T47D (cell line): Measurements from ENCODE around the gene TPPP.
"Not testable (repeated sequence)": the region's sequence is repeated elsewhere in the genome, so short reads cannot be mapped to it uniquely, and the experiment has no call there.

ENCODE experiments used
- DNase-seq, 2 experiments: peaks; one replicate each; pipeline versions ENCODE4 v3.0.0 to v3.0.0-alpha.2; 2011 to 2012; ENCODE audit warnings: low read depth in 1 of 2, low spot score in 1 of 2
- JUND ChIP-seq: IDR thresholded peaks from 2 replicates; pipeline ENCODE4 v1.6.1; 2012; ENCODE audit warnings: low read depth
- in situ Hi-C: cut with HindIII; loops from 2 replicates; pipeline ENCODE4 v1.10.0; 2016; ENCODE audit warnings: low sequenced_read_pairs, low pct_unique_long_range_greater_than_20kb

The TPPP gene

DNA sequence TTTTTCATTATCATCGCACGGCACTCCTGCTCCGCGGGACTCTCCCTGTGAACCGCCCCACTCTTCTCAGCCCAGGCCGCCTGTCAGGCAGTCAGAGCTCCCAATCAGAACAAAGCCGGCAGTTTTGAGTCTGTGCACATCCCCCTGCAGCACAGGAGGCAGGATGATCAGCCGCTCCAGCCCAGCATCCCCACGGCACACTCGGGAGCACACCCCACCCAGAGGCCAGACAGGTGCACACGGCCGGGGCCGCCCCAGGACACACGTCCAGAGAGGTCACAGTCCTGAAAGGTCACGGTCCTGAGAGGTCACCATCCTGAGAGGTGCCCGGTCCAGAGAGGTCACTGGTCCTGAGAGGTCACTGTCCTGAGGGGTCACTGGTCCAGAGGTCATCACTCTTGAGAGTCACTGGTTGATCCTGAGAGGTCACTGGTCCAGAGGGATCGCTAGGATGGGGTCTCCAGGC is 8.4 kb downstream of the TPPP start:
- DNase-seq = no peak
- TF ChIP-seq JUND = no peak
- in situ Hi-C loops = no loop called here

- no peak for DNase-seq
These were observed 9.3 kb downstream of the TPPP start for GRCh38 chr5:683551-684481.

DNA sequence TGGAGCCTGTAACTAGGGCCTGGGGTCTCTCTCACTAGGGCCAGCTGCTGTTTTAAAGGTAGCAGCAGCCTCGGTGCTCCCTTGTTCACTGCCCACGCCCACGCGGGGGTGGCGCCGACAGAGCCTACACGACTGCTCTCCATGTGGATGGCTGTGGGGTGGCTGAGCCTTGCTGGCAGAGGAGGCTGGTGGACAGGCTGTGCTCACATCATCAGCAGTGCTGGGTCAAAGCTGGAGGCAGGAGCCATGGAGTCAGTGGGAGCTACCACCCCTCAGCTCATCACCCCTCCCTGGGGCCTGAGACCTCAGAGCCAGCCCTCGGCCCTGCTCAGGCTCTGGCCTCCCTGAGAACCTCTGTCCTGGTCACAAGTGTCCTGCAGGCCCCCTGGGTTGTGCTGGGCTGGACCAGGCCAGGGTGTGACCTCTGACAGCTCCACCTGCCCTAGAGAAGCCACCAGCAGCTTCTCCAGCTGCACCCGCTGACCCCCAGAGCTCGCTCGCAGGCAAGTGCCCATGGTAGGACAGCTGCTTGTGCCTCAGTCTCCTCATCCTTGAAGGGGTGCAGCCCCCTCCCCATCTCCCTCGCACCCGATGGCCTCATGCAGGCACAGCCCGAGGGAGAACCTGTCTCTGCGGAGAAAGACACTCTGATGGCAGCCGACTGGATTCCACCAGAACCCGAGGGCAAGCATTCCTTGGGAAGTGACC is 10.3 kb downstream of the TPPP start:
- DNase-seq, in situ Hi-C loops: not testable (repeated sequence)

More at GRCh38 chr5:683551-684481, 9.3 kb downstream of the TPPP start:
- no peak for TF ChIP-seq JUND
- in situ Hi-C loops = no loop called here

DNA sequence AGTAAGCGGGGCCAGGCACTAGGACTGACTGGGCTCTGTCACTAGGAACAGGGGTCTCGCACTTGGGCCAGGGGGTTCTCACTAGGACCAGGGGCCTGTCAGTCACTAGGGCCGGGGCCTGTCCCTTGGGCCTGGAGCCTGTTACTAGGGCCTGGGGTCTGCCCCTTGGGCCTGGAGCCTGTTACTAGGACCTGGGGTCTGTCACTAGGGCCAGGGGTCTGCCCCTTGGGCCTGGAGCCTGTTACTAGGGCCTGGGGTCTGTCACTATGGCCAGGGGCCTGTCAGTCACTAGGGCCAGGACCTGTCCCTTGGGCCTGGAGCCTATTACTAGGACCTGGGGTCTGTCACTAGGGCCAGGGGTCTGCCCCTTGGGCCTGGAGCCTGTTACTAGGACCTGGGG is 10.9 kb downstream of the TPPP start:
- in situ Hi-C loops, DNase-seq: not testable (repeated sequence)

DNA sequence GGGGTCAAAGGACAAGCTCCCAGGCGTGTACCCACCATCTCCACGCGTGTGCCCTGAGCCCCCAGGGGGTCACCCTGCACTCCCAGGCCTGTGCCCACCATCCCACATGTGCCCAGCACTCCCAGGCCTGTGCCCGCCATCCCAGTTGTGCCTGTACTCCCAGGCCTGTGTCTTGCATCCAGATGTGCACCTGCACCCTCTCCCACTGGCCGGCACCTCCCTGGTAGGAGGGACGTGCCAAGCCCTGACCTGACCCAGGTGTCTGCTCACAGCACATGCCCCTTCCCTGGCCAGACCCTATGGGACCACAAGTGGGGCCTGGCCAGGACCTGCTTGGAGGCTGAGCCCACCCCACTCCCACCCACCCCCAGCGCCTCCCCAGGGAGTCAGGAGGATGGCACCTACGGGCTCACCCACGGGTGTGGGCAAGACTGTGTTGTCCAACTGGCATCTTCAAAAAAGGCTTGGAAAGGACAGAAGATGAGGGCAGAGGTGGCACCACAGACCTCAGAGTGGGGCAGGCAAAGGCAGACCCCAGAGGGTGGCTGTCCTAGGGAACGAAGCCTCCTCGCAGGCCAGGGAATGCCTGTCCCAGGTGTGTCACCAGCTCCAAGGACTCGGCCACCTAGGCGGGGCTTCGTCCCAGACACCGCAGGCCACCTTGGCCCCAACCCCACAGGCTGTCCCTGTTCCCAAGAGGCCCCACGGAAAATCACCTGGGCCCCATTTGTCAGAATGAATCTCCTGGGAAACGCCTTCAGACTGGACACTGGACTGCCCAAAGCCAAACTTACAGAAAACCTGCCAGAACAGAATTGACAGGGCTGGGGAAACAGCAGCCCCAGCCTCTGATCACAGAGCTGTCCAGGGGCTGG is 11.6 kb downstream of the TPPP start:
- in situ Hi-C loops, DNase-seq: not testable (repeated sequence)

- DNase-seq, in situ Hi-C loops: not testable (repeated sequence)
These were observed 12.3 kb downstream of the TPPP start for GRCh38 chr5:680836-681235.

GRCh38 chr5:680118-680795 is 12.9 kb downstream of the TPPP start:
- DNase-seq, in situ Hi-C loops: not testable (repeated sequence)

DNA sequence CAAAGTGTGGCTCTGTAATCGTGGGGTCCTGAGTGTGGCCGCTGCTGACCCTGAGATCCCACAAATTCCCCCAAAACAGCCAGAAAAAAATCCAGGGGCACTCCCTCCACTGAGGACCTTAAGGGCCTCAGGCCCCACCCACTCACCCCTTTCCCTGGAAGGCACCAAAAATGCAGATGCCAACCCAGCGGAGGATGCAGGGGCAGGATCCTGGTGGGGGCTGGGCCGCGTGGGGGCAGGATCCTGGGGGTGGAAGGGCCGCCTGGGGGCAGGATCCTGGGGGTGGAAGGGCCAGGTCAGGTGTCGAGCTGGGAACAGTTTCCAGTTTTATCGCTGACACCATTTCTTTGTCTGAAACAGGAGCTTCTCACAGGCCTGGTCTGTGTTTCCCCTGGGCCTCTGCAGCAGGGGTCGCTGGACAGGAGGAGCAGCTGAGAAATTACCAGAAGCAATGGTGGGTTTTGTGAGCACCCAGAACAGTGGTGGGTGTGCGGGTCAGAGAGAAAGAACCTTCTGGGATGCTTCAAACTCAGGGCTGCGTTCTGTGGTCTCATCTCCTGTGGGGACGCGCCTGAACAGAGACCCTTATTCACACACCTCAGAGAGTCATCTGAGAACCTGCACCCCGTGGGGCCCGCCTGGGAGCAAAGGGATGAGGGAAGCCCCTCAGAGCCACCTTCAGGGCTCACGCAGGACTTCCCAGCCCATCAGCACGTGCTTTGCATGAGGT is 13.8 kb downstream of the TPPP start:
- DNase-seq, in situ Hi-C loops: not testable (repeated sequence)

DNA sequence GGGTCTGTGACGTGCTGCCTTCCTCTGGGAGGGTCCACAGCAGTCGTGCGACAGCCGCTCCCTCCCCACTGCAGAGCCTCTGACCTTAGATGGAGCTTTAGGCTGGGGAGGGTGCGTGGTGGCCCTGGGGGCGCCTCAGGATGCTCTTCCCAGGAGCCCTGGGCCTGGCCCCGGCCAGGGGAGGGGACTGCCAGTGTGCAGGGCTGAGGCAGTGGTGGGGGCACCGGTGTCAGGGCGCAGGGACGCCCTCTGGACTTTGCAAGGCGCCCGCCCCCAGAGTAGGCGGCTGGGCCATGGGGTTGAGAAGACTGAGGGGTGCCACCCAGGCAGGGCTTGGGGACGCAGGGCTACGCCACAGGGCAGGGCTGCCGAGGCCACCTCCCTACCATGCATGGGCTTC is 14.6 kb downstream of the TPPP start:
- DNase-seq, in situ Hi-C loops: not testable (repeated sequence)

DNA sequence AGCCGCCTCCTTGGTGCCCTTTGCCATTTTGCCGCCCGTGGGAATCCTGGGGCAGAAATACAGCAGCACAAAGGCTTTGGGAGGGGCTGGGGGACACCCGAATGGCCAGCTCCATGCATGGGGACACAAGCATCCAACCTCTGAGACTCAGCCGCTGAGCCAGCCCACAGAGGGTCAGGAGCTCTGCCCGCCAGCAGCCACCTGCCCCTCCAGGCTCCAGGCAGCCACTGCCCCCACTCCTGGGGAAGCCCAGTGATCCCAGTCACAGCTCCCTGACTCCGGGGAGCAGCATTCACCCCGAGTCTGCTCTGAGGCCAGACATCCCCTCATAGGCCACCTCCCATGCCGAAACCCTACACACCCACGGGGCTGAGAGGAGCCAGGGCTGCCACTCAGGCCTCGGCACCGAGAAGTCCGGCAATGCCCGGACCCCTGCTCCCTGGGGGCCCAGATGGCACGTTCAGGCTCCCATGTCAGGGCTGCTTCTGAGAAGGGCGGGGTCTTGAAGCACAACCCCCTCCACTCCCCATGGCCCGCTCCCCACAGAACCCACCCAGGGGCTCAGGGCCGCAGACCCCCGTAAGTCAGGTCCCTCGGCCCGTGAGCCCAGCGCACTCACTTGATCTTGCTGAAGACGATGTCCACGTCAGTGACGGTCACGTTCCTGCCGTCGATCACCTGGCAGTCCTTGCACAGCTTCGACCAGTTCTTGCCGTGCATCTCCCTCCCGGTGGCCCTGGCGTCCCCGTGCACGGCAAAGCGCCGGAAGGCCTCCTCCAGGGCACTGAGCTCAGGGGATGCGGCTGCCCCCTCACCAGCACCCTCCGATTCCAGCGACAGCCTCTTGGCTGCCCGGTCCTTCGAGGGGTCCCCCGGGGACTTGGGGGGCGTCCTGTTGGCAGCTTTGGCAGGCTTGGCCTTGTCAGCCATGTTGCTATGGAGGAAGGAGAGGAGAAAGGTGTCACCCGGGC is 15.7 kb downstream of the TPPP start:
- no peak for TF ChIP-seq JUND
- in situ Hi-C loops = no loop called here
- DNase-seq = no peak

DNA sequence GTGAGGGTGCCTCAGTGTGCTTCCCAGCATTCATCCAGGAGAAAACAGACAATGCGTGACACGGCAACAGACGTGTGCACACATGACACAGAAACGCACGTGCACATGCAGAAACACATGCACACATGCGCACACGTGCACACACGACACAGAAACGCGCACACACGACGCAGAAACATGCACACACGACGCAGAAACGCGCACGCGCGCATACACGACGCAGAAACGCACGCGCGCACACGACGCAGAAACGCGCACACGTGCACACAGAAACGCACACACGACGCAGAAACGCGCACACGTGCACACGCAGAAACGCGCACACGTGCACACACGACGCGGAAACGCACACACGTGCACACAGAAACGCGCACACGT is 16.5 kb downstream of the TPPP start:
- in situ Hi-C loops = no loop called here
- DNase-seq = no peak
- TF ChIP-seq JUND = no peak
